Bronchial epithelial cell (primary cell): ENCODE data around the gene SMIM43. TPM values are rescaled to one million over a fixed set of nuclear protein-coding genes. Genes with fewer than 3 reads are reported as not detected.

Source experiments
- DNase-seq: peaks from one replicate; pipeline ENCODE4 v3.0.0-alpha.2; 2010; ENCODE audit warnings: low read depth
- FAIRE-seq: peaks from 2 replicates; lab custom pipeline; 2011; peaks lifted over from hg19 to GRCh38; lab: Jason Lieb, UNC
- H3K27me3 ChIP-seq: 2 replicates; pipeline ENCODE4 v1.5.1; 2011; ENCODE audit warnings: low read length; ENCODE audit not compliant: control insufficient read depth, insufficient read depth
- H3K36me3 ChIP-seq: 2 replicates; pipeline ENCODE4 v1.5.1; 2011; ENCODE audit warnings: low read length; ENCODE audit not compliant: control insufficient read depth, insufficient read depth
- H3K4me3 ChIP-seq: 2 replicates; pipeline ENCODE4 v1.5.1; 2011; ENCODE audit warnings: mild to moderate bottlenecking, low read depth, low read length, control low read depth
- CTCF ChIP-seq: IDR thresholded peaks from 2 replicates; pipeline ENCODE4 v1.5.1; 2011; ENCODE audit warnings: mild to moderate bottlenecking, moderate library complexity, low read length, control low read depth, inconsistent platforms; ENCODE audit not compliant: insufficient read depth, severe bottlenecking
- total RNA-seq: library from RNA; depleted of rRNA; stranded (reverse); fragments of >200 nt; gene quantifications from 2 replicates; pipeline ENCODE4 v1.2.1, GENCODE V29; 2014

The SMIM43 gene
- total RNA-seq, 1 donor from 2014 or later: under 0.01 TPM

GRCh38 chr4:121800961-121801714 is 36.2 kb upstream of the SMIM43 start, which contains the start of gene EXOSC9:
TSS of gene EXOSC9 (plus strand) at chr4:121801323. CDS start at chr4:121801425, 102 bp downstream.
- DNase-seq: peak; percentile 83
- Histone ChIP-seq H3K4me3 (peak within 1 kb of the TSS; percentile 94), H3K27me3 (no peaks in the 10 kb centered on the region), H3K36me3 (peaks cover 2% of the 10 kb centered on the region)
- TF ChIP-seq CTCF: no peak
- FAIRE-seq: peak; percentile 66

GRCh38 chr4:121800638-121800960 is 35.6 kb upstream of the SMIM43 start:
- Histone ChIP-seq H3K4me3 (peak overlapping the region; percentile 94), H3K36me3 (peaks cover 2% of the 10 kb centered on the region), H3K27me3 (no peaks in the 10 kb centered on the region)
- no peak for TF ChIP-seq CTCF
- DNase-seq (no peak), FAIRE-seq (no peak)

GRCh38 chr4:121799867-121800501 is 35.0 kb upstream of the SMIM43 start:
- no peak for FAIRE-seq
- TF ChIP-seq CTCF: no peak
- Histone ChIP-seq H3K4me3 (no peak overlapping the region), H3K27me3 (no peaks in the 10 kb centered on the region), H3K36me3 (peaks cover 2% of the 10 kb centered on the region)
- DNase-seq: no peak

- Histone ChIP-seq H3K4me3 (no peak overlapping the region), H3K36me3 (peaks cover 2% of the 10 kb centered on the region), H3K27me3 (no peaks in the 10 kb centered on the region)
- TF ChIP-seq CTCF: no peak
- FAIRE-seq (no peak), DNase-seq (no peak)
These were observed 34.4 kb upstream of the SMIM43 start for GRCh38 chr4:121799208-121799823.

- no peaks in the 10 kb centered on the region for H3K27me3 ChIP-seq
- H3K4me3 ChIP-seq: no peak overlapping the region
- FAIRE-seq (no peak), DNase-seq (no peak)
- TF ChIP-seq CTCF: no peak
- H3K36me3 ChIP-seq: no peaks in the 10 kb centered on the region
These were observed 31.3 kb upstream of the SMIM43 start for GRCh38 chr4:121796283-121796682.
